Esophagus muscularis mucosa (tissue), 4 donors: ENCODE results near the gene MPL.

ENCODE experiments used
- CTCF ChIP-seq, 3 experiments: fragments of 200-600 bp in 2 of 3; fragments of 450-650 bp in 1 of 3; sonication (generic) in 2 of 3; IDR thresholded peaks; one replicate each; pipeline ENCODE4 v1.5.1; 2017 to 2019; ENCODE audit warnings: antibody characterized with exemption in 3 of 3, mild to moderate bottlenecking in 2 of 3, moderate library complexity in 1 of 3
- EP300 ChIP-seq: sonication (generic); formaldehyde crosslinking; IDR thresholded peaks from one replicate; pipeline ENCODE4 v1.6.1; 2017; ENCODE audit warnings: antibody characterized with exemption
- POLR2A ChIP-seq: fragments of 450-650 bp; IDR thresholded peaks from one replicate; pipeline ENCODE4 v1.6.1; 2017; ENCODE audit warnings: antibody characterized with exemption, moderate library complexity, mild to moderate bottlenecking, low read depth
- POLR2AphosphoS5 ChIP-seq, 2 donors: sonication (generic); formaldehyde crosslinking; IDR thresholded peaks; one replicate each; pipeline ENCODE4 v1.6.1; 2017; ENCODE audit warnings: antibody characterized with exemption in 2 of 2

GRCh38 chr1:43292216-43292615 lies 45.4 kb upstream of the MPL start:
- TF ChIP-seq CTCF (IDR thresholded peaks at IDR 0.05): no peak
- no peak for TF ChIP-seq EP300
- no peak for TF ChIP-seq POLR2AphosphoS5 (IDR thresholded peaks at IDR 0.05)
- no peak for TF ChIP-seq POLR2A
